HG03442 (cell line): ENCODE data around the gene USP35.
"Not testable (repeated sequence)": the region's sequence is repeated elsewhere in the genome, so short reads cannot be mapped to it uniquely, and the experiment has no call there.

Source experiments
- ATAC-seq: cut with Tn5 transposase; IDR thresholded peaks from one replicate; pipeline ENCODE4 v1.9.1; 2021; ENCODE audit warnings: mild to moderate bottlenecking, moderate library complexity; ENCODE audit not compliant: unreplicated experiment

USP35 gene

DNA sequence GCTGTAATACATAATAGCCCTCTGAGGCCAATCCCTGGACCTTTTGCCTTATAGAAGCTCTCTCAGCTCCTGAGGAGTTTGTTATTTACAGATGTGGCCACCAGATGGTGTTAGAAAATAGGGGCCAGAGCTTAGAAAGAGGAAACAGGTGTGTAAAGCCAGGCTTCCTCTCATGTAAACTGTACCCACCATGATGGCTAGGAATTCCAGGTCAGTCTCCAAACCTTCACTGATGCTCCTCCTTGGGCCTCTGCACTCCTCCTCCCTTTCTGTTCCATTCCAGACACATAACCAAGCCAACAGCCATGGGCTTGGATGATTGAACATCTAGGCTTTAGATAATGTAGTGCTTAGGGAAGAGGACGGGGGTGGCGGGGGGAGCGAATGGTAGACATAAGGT lies 39.7 kb downstream of the USP35 start:
- ATAC-seq: peak; percentile 46

GRCh38 chr11:78229106-78229505 lies 40.4 kb downstream of the USP35 start:
- ATAC-seq: no peak

- ATAC-seq: no peak
These were observed 41.6 kb downstream of the USP35 start for GRCh38 chr11:78230161-78230877.

DNA sequence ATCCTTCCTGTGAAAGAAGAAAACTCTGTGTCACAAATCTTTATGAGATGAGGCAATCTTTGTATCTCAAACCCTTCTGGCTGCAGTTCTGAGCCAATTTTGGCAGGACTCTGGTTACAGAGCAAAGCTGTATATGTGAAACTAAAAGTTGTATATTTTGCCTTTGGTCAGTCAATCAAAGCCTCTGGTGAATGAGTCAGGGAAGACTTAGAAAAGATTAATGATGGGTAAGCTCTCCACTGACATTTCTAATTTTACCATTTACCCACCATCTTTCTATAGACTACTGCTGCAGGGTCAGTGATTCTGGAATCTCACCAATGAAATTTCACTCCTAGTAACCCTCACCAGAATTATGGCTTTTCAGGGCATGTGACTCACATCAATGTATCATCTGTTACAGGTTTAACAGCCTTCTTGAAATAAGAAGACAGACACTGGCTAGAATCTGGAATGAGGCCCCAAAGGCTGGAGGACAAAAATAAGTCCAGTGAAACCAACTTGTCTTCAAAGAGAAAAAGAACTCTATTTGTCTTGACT lies 43.3 kb downstream of the USP35 start:
- no peak for ATAC-seq

- not testable (repeated sequence) for ATAC-seq
These were observed 44.3 kb downstream of the USP35 start for GRCh38 chr11:78233046-78233445.

DNA sequence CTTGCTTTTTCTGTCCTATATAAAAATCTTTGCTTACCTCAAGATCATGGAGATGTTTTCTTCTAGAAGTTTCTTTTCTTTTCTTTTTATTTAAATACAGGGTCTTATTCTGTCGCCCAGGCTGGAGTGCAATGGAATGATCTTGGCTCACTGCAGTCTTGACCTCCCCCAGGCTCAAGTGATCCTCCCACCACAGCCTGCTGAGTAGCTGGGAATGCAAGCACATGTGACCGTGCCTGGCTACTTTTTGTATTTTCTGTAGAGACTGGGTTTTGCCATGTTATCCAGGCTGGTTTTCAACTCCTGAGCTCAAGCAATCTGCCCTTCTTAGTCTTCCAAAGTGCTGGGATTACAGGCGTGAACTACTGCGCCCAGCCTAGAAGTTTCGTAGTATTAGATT lies 45.3 kb downstream of the USP35 start:
- ATAC-seq: no peak

DNA sequence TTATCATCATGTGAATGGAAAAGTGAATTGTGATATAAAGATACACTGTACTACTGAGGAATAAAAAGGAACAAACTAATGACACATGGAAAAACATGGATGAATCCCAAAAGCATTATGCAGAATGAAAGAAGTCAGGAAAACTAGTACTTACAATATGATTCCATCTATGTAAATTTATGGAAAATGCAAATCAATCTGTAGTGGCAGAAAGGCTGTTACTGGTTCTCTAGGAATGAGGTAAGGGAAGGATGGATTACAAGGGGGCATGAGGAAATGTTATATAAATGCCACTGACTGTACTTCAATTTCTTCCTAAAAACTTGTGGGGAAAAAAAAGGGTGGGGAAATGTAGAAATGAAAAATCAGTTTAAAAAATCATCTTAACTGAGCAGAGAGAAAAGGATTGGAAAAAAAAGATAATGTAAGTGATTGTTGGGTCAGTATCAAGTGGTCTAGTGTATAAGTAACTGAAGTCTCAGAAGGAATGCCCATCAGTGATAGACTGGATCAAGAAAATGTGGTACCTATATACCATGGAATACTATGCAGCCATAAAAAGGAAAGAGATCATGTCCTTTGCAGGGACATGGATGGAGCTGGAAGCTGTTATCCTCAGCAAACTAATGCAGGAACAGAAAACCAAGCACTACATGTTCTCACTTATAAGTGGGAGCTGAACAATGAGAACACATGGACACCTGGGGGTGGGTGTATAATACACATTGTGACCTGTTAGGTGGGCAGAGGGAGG lies 48.8 kb downstream of the USP35 start:
- ATAC-seq: no peak

DNA sequence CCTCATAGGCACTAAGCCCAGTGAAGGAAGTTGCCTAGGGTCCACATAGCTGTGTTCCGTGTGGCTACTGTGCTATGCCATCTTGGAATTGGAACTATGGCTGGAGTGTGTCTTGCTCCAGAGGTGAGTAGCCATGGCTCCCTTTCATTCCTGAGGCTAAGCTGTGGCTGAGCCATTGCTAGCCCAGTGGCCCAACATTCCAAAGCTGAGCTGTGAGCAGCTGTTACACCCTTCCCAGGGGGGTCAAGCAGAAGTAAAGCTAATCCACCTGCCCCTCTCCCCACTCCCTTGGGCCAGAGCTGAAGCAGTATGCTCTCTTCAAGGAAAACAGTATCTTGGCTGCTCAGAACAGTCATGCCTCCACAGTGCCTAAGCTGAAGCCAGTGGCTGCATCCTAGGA lies 51.1 kb downstream of the USP35 start:
- ATAC-seq: no peak

DNA sequence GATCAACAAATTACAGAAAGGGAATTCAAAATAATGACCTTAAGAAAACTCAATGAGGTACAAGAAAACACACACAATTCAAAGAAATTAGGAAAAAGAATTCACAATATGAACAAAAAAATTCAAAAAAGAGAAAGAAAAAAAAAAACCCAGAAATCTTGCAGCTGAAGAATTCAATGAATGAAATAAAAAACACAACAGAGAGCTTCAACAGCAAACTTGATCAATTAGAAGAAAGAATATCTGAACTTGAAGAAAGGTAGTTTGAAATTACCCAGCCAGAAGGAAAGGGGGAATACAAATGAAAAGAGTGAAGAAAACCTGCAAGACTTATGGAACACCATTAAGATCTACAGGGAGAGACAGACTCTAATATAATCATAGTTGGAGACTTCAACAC lies 52.8 kb downstream of the USP35 start:
- no peak for ATAC-seq

DNA sequence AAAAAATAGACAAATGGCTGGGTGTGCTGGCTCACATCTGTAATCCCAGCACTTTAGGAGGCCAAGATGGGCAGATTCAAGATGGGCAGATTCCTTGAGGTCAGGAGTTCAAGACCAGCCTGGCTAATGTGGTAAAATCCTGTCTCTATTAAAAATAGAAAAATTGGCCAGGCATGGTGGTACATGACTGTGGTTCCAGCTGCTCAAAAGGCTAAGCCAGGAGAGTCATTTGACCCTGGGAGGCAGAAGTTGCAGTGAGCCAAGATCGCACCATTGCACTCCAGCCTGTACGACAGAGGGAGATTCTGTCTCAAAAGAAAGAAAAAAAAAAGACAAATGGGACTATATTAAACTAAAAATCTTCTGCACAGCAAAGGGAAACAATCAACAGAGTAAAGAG lies 55.4 kb downstream of the USP35 start:
- no peak for ATAC-seq

DNA sequence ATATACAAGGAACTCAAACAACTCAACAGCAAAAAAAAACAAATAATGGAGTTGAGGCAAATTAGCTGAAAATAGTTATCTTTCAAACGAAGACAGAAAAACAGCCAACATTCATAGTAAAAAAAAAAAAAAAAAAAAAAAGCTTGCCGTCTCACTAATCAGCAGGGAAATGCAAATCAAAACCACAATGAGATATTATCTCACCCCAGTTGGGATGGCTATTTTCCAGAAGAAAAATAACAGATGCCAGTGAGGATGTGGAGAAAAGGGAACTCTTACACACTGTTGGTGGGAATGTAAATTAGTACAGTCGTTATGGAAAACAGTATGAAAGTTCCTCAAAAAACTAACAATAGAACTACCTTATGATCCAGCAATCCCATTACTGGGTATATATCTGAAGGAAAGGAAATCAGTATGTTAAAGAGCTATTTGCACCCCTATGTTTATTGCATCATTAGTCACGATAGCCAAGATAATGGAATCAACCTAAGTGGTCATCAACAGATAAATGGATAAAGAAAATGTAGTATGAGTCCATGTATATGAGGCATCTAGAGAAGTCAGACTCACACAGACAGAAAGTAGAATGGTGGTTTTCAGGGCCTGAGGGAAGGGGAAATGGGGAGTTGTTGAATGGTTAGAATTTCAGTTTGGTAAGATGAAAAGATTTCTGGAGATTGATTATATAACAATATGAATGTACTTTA lies 56.0 kb downstream of the USP35 start:
- no peak for ATAC-seq

DNA sequence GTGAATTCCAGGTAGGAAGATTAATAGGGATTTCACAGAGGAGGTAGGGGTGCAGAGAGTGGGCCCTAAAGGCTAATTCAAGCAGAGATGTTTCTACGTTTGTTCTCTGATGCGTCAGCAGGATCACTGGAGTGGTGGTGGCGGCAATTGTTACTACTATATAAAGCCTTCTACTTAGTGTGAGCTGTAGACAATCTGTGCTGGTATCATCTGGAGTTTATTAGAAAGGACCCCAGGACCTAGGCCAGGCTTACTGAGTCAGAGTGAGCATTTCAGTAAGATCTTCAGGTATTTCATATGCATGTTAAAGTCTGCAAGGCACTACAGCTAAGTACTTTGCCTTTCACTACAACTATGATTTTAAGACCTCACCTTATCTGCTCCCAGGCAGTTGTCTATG lies 59.5 kb downstream of the USP35 start:
- ATAC-seq: no peak

- no peak for ATAC-seq
These were observed 60.2 kb downstream of the USP35 start for GRCh38 chr11:78248903-78249302.

GRCh38 chr11:78250099-78250498 lies 61.4 kb downstream of the USP35 start:
- ATAC-seq: no peak

GRCh38 chr11:78251083-78251775 lies 62.5 kb downstream of the USP35 start:
- ATAC-seq: no peak

DNA sequence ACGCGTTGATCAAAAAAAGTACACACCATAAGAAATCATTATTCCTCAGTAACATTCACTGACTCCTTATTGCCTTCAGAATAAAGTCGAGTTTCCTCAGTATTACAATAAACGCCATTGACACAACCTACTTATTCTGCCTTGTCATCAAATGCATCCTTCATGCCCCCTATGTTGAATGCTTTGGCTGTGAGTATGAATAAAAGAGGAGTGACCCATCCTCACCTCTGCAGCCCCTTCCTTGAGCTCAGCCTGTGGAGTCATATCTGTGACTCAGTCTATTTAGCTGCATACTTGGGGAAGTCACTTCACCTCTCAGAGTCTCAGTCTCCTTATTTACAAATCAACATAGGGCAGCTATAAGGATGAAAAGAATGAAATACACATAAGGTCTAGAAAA lies 65.1 kb downstream of the USP35 start:
- ATAC-seq: no peak

DNA sequence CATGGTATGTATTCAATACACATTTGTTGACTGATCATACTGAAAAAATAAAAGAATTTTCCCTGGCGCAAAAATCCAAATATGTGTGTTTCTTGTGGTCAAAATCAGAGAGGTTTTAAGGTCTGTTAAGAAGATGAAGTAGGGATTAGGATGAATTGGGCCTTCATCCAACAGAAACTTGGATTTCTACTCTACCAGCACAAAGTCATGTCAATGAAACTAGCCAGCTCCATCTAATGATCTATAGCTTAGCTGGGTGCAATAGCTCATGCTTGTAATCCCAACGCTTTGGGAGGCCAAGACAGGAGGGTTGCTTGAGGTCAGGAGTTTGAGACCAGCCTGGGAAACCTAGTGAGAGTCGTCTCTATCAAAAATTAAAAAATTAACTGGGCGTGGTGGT lies 65.5 kb downstream of the USP35 start:
- no peak for ATAC-seq

GRCh38 chr11:78255919-78256318 lies 67.2 kb downstream of the USP35 start:
- no peak for ATAC-seq

DNA sequence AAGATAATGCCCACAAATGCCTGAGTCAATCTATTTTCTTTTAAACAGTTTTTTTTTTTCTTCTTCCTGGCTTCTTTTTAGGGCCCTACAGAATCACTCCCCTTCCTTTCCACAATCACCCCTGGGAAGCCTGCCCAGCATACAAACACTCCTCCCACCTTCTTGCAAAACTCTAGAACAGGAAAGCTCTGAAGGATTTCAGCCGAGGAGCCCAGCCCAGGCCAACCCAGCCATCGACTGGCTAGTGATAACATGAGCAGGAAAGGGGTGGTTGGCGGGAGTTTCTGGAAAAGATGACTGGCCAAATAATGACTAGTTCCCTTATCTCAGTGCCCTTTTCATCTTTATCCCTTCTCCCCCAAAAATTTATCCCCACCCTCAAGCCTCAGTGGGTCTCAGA lies 68.2 kb downstream of the USP35 start:
- no peak for ATAC-seq

DNA sequence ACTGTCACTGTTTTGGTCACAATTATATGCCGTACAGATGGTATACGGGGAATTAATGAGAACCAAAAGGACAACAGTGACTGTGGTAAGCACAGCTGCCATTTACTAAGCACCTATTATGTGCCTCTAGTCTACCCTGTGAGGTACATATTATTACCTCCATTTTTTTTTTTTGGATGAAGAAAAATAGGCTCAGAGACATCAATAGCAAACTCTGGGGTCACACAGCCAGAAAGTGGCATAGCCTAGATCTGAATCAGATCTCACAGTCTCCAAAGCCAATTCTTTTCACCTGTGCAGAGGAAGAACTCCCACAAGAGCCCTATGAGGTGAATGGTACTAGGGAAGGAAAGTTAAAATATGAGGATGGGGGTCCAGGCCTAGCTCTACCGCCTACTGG lies 68.9 kb downstream of the USP35 start:
- no peak for ATAC-seq
